Tracheal epithelial cell (primary cell): ENCODE results near the gene RUFY2. TPM values are rescaled to one million over a fixed set of nuclear protein-coding genes. Genes with fewer than 3 reads are reported as not detected.

Experiments used
- total RNA-seq: library from RNA; depleted of rRNA; stranded (reverse); fragments of >200 nt; gene quantifications from 2 replicates; pipeline ENCODE4 v1.2.1, GENCODE V29; 2014

RUFY2 gene, protein sequence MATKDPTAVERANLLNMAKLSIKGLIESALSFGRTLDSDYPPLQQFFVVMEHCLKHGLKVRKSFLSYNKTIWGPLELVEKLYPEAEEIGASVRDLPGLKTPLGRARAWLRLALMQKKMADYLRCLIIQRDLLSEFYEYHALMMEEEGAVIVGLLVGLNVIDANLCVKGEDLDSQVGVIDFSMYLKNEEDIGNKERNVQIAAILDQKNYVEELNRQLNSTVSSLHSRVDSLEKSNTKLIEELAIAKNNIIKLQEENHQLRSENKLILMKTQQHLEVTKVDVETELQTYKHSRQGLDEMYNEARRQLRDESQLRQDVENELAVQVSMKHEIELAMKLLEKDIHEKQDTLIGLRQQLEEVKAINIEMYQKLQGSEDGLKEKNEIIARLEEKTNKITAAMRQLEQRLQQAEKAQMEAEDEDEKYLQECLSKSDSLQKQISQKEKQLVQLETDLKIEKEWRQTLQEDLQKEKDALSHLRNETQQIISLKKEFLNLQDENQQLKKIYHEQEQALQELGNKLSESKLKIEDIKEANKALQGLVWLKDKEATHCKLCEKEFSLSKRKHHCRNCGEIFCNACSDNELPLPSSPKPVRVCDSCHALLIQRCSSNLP
- 15.7 and 20.9 TPM in 2 replicates for total RNA-seq

DNA sequence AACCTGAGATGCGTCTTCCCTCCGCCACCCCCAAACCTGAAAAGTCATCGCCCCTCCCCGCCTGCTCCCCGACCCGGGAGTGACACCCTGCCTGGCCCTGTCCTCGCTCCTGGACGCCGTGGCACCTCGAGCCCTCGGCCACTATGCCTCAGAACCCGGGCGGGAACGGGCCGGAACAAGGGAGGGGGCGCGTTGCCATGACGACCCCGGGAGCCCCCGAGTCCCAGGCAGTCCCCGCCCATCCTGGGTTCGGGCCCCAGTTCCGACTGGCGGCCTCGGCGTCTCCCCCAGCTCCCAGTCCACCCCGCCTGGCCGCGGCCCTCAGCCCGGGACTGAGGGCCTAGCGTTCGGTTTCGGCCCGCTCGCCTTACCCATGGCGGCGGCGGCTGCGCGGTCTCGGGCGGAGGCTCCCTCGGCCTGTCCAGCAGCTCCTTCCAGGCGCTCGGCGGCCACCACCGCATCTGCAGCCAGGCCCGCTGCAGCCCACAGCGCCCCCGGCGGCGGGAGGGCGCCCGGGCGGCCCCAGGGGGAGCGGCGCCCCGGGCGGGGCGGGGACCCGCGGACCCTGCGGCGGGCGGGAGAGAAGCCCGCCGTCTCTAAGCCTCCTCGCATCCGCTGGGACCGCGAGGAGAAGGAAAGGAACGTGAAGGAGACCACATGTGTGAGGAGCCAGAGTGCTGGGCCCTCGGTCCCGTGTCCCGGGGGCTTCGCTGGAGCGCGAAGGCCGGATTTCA lies at the start of gene RUFY2:
Gene RUFY2 (minus strand): TSS at position 463 of the 734 bp plus-strand sequence. CDS start 88 bp downstream, at position 375.

DNA sequence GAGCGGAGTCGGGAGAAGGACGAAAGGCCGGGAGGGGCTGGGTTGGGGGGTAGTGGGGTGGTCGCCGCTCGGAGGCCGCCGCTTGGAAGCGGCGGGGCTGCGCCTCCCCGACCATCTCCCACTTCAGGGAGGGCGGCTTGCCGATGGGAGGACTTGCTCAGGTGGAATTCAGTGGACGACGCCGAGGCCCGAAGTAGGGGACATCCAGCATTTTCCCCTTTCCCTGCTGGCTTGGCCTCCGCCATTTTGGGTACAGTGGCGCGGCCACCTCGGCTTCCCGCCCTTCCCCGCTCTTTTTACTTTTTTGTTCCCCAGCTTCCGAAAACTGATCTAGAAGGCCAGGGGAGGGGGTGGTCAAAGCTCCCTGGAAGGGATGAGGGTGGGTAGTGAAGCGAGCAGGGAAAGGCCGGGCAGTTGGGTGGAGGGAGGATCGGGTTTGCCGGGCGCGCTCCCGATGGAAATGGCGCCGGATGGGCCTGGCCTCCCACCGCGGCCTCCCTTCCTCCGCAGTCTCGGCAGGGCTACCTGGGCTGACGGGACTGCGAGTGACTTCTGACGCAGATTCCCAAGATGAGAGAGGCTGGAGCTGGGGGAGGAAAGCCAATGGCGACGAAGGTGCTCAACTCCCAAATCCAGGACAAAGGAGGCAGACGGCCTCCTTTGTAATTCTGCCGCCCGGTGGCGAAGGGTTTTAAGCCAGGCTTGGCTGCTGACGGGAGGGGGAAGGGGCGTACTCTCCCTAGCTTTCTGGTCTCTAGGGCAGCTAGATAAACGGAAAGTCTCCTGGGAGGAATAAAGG lies 74.6 kb downstream of the RUFY2 start, which contains the start of gene PBLD:
Gene PBLD (minus strand): TSS at position 670 of the 799 bp plus-strand sequence. CDS start 26,084 bp downstream, outside the sequence.

DNA sequence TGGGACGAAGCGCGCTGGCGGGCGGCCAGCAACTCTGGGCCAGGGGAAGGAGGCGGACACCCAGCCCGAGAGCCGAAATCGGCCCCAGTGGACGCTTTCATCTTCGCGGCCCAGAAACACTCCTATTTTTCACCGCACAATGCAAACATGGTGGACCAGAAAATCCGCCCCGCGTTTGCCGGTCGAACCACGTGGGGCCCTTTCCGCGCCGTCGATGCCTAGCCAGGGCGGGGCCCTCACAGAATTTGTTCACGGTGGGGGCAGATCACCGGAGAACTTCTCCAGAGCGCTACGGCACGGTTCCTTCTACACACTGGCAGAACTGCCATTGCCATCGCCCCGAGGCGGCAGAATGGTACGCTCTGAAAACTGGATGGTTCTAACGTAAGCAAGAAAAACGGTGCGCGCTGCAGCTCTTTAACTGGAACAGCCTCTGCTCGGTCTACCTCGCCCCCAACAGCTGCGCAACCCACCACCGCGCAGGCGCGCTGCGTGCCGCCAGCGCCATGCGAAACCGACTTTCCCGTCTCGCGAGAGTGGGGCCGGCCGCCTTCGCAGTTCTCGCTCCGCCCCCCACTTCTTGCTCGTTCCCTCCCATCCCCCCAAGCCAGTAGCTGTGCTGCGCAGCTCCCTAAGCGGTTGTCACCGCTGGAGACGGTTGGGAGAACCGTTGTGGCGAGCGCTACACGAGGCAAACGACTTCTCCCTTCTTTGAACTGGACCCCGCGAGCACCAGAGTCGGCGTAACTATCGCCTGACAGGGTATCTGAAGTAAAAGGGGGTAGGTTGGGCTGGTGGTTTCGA lies 75.4 kb downstream of the RUFY2 start, which contains the start of gene HNRNPH3:
Gene HNRNPH3 (plus strand): TSS at position 610 of the 804 bp plus-strand sequence. CDS start 5,158 bp downstream, outside the sequence.

Other genes with a start within 250 kb of the RUFY2 start
- gene ATOH7, start 175.2 kb downstream of the RUFY2 start, total RNA-seq: not detected in 2 replicates
- gene HNRNPH3, start 75.2 kb downstream of the RUFY2 start, total RNA-seq: 14.7 and 18.3 TPM in 2 replicates
- 1.1 and 2.4 TPM in 2 replicates for gene PBLD, start 74.3 kb downstream of the RUFY2 start, total RNA-seq
- gene DNA2, start 64.7 kb upstream of the RUFY2 start, total RNA-seq: 3.8 and 5.1 TPM in 2 replicates
- 9.2 and 19.0 TPM in 2 replicates for gene SLC25A16, start 120.2 kb upstream of the RUFY2 start, total RNA-seq
- 0.21 and 0.24 TPM in 2 replicates for gene TET1, start 153.1 kb upstream of the RUFY2 start, total RNA-seq